Activated CD4-positive, alpha-beta T cell treated with anti-CD3 and anti-CD28 coated beads, Interleukin-2, amount 50 U/mL, for 4 hours (primary cell): Measurements from ENCODE around the gene VPS51.
"Not testable (repeated sequence)": the region's sequence is repeated elsewhere in the genome, so short reads cannot be mapped to it uniquely, and the experiment has no call there.

Source experiments
- DNase-seq, 2 experiments: peaks; one replicate each; pipeline ENCODE4 v3.0.0-alpha.2; 2020

VPS51 gene

DNA sequence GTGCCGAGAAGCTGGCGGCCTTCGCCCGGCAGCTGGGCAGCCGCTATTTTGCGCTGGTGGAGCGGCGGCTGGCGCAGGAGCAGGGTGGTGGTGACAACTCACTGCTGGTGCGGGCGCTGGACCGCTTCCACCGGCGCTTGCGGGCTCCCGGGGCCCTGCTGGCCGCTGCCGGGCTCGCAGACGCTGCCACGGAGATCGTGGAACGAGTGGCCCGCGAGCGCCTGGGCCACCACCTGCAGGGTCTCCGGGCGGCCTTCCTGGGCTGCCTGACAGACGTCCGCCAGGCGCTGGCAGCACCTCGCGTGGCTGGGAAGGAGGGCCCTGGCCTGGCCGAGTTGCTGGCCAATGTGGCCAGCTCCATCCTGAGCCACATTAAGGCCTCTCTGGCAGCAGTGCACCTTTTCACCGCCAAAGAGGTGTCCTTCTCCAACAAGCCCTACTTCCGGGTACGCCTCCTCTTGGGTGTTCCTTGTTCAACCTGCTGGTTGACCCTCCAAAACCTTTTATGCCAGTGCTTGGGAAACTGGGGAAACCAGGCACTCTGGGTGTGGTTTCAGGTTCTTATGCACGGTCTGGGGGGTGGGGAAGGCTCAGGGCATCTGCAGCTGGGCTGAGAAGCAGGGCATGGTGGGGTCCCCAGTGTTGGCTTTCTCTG is 12.6 kb downstream of the VPS51 start:
- DNase-seq = no peak

DNA sequence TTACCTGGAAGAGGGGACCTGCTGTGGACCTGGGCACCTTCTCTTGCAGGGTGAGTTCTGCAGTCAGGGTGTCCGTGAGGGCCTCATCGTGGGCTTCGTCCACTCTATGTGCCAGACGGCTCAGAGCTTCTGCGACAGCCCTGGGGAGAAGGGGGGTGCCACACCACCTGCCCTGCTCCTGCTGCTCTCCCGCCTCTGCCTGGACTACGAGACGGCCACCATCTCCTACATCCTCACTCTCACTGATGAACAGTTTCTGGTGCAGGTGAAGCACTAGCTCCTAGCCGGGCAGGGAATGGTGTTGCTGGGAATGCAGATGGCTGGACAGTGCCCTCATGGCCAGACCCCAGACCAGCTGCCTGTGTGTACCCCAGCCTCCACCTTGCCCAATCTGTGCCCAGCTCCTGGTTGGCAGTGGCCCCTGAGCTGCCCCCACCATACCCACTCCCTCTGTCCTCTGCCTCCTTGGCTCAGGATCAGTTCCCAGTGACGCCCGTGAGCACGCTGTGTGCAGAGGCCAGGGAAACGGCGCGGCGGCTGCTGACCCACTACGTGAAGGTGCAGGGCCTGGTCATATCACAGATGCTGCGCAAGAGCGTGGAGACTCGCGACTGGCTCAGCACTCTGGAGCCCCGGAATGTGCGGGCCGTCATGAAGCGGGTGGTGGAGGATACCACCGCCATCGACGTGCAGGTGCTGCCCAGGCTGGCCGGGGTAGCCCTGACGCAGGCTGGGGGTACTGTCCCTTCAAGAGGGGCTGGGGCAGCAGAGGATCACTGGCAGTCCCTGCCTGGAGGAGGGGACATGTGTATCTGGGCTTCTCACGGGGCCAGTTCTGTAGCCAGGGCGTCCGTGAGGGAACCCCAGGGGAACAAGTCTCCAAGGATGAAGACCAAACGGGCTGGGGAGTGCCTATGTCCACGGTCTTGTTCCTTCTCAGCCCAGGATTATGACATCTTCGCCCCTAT is 13.5 kb downstream of the VPS51 start:
- DNase-seq = no peak

DNA sequence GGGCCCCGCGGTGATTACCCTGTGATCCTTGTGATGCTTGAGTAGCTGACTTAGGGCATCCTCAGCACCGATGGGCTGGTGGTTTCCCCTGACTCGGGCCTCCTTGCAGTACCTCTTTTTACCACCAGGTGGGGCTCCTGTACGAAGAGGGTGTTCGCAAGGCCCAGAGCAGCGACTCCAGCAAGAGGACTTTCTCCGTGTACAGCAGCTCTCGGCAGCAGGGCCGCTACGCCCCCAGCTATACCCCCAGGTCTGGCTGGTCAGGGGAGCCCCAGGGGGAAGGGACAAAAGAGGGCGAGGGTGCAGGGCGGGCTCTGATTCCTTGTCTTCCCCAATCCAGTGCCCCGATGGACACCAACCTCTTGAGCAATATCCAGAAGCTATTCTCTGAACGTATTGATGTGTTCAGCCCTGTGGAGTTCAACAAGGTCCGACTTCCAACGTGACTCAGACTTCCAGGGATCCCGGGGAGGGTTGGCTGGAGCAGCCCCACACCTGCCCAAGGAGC is 14.4 kb downstream of the VPS51 start:
- peak; percentile 94 to 98 for DNase-seq

- DNase-seq = no peak
Observed at GRCh38 chr11:65111159-65111743, 15.2 kb downstream of the VPS51 start.

DNA sequence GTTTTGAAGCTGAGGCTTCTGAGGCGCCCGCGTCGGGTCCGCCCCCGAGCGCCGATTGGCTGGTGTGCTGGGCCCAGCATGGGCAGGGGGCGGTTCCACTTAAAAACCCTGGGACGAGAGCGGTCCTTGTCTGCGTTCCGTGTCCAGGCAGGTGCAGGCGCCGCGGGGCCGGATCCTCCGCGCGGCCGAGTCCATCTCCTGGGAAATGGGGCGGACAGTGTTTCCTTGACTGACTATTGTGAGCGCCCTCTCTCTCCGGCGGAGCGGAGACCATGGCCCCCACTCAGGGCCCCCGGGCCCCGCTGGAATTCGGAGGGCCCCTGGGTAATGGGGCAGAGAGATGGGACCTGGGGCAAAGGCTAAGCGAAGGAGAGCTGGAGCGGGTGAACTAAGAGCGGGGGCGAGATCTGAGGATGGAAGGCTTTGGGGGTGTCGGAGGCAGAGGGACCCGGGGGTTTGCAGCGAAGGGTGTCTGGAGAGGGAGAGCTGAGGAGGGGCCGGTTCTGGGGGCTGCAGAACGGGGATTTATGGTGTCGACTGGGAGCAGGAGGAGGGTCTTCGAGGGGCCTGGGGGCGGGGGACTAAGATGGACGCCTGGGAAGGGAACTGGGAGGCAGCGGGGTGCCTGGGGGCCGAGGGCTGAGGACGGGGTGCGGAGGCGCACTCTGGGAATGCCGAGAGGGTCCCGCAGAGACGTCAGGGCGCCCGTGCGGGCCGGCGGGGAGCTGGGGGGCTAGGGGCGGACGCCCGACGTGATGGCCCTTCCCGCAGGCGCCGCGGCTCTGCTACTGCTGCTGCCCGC is 15.9 kb downstream of the VPS51 start, which contains the start of gene TM7SF2:
TM7SF2 (plus strand) TSS at position 129 of the 802 bp plus-strand sequence; CDS start at position 273, 144 bp downstream.
- DNase-seq = peak; percentile 93 to 94

DNA sequence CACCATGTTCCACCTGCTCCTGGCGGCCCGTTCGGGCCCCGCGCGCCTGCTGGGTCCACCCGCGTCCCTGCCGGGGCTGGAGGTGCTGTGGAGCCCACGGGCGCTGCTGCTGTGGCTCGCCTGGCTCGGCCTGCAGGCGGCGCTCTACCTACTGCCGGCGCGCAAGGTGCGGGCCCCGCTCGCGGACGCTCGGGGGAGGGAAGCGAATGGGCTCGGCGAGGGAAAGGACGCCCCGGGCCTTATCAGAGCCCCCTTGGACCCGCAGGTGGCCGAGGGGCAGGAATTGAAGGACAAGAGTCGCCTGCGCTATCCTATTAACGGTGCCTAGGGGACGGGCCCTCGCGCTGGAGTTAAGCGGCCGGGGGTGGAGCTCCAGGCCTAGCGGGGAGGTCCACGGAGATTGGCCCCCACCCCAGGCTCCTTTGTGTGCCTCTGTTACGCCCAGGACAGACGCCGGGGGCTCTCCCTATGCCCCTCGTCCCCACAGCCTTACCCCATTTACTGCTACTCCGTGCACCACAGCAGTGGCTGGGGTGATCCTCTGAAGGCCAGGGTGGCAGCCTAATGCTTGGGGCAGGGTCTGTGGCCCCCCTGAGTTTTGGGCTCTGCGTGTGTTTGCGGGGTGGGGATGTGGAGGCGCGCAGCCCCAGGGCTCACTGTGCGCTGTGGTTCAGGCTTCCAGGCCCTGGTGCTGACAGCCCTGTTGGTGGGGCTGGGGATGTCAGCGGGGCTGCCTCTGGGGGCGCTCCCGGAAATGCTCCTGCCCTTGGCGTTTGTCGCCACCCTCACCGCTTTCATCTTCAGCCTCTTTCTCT is 16.7 kb downstream of the VPS51 start:
- DNase-seq = peak; percentile 65 to 72

GRCh38 chr11:65113361-65113756 is 17.3 kb downstream of the VPS51 start:
- no peak for DNase-seq

GRCh38 chr11:65113839-65114238 is 17.8 kb downstream of the VPS51 start:
- DNase-seq = no peak

DNA sequence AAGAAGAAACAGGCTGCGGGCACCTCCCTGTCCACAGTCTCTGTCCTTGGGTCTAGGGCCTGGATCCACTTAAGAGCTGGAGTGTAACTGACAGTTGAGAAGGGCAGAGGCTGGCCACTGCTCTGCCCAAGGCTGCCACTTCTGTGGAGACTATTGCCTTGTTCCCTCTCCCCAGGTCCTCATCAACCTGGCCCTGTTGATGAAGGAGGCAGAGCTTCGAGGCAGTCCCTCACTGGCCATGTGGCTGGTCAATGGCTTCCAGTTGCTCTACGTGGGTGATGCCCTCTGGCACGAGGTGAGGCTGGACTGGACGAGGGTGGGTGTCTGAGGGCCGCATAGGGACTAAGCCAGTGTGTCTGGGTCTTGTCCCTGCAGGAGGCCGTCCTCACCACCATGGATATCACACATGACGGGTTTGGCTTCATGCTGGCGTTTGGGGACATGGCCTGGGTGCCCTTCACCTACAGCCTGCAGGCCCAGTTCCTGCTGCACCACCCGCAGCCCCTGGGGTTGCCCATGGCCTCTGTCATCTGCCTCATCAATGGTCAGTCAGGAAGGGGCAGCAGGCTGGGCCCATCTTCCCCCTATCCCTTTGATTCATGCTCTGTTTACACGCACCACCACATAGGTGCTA is 18.6 kb downstream of the VPS51 start:
- no peak for DNase-seq

DNA sequence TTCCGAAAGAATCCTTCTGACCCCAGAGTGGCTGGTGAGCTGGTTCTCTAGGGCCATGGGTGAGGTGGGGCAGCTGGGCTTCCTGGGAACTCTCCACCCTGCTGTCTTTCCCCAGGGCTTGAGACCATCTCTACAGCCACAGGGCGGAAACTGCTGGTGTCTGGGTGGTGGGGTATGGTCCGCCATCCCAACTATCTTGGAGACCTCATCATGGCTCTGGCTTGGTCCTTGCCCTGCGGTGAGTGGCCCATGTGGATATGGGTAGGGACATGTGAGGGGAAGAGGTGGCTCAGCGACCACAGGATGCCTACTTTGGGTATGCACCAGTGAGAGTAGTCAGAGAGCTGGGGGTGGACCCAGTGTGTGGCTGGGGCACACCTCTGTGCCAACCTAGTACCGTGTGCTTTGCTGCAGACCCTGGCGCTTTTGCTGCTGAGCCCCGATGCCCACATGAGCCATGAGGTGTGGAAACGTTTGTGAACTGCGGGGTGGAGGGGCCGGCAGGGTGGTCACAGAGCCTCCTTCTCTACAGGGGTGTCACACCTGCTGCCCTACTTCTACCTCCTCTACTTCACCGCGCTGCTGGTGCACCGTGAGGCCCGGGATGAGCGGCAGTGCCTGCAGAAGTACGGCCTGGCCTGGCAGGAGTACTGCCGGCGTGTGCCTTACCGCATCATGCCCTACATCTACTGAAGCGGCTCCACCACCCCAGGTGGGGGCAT is 19.5 kb downstream of the VPS51 start:
- DNase-seq = no peak

DNA sequence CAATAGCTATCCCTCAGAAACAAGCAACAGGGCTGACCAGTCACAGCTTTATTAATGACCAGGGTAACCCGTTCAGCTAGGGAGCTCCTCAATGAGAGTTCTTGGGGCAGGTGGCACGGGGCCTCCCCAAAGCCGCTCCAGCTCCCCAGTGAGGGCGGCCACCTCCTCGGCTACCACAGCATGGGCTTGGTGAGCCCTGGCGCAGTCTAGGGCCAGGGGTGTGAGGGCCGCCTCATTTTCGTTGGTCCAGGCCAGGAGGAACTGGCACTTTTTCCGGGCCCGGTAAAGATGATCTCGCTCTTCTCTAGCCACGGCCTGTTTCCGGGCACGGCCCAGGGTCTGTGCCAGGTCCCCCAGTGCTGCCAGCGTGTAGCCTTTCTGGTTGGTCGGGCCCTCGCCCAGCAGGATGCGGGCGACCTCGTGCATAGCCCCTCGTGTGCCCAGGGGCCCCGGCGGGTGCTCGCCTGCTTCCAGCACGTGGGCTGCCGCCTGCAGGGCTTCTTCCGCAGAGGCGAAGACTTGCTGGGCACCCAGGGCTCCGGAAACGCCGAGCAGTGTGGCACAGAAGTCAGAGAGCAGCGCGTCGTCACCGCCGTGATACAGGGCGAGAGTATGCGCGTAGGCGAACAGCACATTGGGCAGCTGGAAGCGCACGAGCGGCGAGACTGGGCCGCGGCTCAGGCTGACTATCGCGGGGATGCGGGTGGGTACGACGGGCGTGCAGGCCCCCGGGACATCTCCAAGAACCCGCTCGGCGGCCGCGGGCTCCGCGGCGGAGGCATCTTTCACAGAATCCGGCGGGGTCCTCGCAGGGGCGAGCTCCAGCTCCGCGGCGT is 20.6 kb downstream of the VPS51 start:
- peak; percentile 54 to 63 for DNase-seq

DNA sequence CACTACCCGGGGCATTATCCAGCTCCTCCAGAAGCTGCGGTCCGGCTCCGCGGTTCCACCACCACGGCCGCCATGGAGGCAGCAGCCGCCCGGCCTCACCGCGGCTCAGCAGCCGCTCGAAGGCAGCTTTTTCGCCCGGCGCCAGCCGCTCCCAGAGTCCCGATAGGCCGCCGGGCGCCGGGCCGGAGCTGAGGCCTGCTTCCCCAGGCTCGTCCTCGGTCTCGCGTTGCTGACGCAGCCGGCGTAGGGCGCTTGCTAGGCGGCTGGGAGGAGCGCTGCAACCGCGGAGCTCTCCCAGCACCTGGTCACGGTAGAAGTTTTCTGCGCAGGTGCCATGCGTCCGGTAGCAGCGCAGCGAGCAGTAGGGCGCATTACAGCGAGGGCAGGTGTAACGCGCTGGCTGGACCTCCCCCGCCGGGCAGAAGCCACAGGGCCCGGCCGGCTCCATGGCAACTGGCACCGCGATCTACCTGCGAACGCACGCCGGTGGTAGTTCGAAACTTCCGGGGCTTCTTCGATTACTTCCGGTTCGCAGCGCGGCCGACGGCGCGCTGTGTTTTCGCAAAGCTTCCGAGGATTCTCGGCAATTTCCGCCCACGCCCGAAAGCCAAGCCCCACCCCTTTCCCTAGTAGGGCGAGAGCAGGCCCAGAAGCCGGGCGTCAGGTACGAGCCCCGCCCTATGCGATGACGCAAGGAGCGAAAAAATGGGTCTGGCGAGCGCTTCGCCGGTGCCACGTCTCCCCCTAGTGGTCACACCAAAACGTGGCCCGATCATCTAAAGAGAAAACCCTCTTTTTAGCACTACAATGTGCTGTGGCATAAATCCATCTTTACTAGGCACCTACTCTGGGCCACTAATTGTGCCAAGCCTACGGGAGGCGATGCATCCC is 21.4 kb downstream of the VPS51 start, which contains the start of gene ZNHIT2:
ZNHIT2 (minus strand) TSS at position 496 of the 891 bp plus-strand sequence; CDS start at position 448, 48 bp downstream.
- peak; percentile 100 for DNase-seq

DNA sequence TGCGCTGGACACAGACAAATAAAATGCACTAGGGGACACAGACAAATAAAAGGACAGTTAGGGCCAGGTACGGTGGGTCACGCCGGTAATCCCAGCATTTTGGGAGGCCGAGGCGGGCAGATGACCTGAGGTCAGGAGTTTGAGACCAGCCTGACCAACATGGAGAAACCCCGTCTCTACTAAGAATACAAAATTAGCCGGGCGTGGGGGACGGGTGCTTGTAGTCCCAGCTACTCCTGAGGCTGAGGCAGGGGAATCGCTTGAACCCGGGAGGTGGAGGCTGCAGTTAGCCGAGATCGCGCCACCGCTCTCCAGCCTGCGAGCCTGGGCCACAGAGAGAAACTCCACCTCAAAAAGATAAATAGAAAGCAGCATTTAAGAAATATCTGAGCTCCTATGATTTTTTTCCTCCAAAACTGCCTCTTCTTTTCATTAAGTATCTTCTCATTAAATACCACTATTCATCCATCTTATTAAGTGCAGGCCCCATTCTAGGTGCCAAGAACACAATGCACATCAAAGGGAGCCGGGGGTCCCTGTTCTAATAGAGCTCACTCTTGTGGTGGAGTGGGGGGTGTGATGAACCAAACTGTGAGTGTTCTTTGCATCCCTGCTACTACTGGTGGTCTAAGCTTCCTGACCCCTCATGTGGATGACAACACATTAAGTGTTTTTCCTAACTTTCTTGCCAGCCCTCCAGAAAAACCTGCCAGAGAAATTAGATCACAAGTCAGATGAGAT is 22.3 kb downstream of the VPS51 start:
- no peak for DNase-seq

- not testable (repeated sequence) for DNase-seq
Observed at GRCh38 chr11:65118891-65119669, 23.1 kb downstream of the VPS51 start.

GRCh38 chr11:65119670-65119995 is 23.6 kb downstream of the VPS51 start:
- DNase-seq = no peak

DNA sequence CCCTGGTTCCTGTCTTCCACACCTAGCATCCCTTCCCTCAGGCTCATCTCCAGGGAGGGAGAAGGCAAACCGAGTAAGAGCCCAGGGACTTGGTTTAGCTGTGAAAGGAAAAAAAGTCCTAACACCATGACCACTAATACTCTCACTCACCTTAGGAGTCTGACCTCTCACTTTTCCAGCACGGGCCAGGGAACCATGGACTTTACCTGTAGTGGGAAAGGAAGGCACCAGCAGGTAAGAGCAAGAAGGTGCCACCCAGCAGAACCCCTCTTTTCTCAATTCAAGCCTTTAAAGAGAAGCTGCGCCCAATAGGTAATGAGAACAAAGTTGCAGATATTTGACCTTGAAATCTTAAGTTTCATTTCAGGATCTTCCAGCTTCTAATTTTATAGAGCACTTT is 24.8 kb downstream of the VPS51 start:
- no peak for DNase-seq

DNA sequence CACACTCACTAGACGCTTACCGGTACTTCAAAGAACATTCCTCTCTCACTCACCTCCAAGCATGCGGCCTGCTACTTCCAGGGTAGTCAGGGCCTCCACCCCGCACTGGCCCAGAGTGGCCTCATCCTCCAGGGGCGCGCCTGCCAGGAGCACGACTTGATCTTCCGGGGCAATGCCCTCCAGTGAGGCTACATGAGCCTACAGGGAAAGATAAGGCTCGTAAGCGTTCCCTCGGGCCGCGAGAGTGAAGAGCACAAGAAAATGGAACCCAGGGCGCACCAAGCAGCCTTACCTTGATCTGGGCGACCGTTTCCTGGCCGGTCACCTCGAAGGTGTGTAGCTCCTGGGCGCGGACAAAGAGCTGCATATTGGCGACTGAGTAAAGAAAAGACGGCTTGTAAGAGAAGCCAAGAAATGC is 25.4 kb downstream of the VPS51 start:
- DNase-seq = no peak
